Superior temporal gyrus (tissue), 1 donor: Measurements from ENCODE around the gene HDAC8.
"Not testable (repeated sequence)": the region's sequence is repeated elsewhere in the genome, so short reads cannot be mapped to it uniquely, and the experiment has no call there.

ENCODE experiments used
- DNase-seq: peaks from one replicate; pipeline ENCODE4 v3.0.0-alpha.2; 2016; ENCODE audit errors: extremely low spot score

HDAC8 gene

DNA sequence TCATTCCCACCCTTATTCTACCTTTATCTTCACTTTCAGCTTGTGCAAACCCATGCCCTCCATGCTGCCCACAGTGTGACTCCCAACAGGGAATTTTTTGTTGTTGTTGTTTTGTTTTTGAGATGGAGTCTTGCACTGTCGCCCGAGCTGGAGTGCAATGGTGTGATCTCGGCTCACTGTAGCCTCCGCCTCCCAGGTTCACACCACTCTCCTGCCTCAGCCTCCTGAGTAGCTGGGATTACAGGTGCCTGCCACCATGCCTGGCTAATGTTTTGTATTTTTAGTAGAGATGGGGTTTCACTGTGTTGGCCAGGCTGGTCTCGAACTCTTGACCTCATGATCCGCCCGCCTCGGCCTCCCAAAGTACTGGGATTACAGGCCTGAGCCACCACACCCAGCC is 253.0 kb downstream of the HDAC8 start:
- not testable (repeated sequence) for DNase-seq

- DNase-seq, result no peak
Observed at GRCh38 chrX:72317139-72317538, 255.5 kb downstream of the HDAC8 start.

GRCh38 chrX:72316408-72317110 is 256.1 kb downstream of the HDAC8 start:
- no peak for DNase-seq

DNA sequence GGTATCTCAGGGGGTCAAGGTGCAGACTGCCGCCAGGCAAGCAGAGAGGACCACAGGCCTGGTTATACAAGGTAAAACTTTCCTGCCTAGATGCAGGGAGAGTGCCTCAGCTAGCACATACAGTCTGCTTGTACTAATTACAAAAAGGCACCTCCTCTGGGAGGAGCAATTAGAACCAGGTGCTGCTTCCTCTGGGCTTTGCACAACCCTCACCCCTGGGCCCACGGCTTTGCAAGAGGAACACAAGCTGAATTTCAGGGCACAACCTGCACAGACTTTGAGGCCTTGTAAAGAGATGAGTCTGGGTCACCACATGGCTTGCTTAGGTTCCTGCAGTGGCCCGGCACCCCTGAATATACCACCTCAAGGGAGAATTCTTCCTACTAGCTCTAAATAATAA is 257.8 kb downstream of the HDAC8 start:
- no peak for DNase-seq

GRCh38 chrX:72313707-72314641 is 258.7 kb downstream of the HDAC8 start:
- DNase-seq, result no peak

DNA sequence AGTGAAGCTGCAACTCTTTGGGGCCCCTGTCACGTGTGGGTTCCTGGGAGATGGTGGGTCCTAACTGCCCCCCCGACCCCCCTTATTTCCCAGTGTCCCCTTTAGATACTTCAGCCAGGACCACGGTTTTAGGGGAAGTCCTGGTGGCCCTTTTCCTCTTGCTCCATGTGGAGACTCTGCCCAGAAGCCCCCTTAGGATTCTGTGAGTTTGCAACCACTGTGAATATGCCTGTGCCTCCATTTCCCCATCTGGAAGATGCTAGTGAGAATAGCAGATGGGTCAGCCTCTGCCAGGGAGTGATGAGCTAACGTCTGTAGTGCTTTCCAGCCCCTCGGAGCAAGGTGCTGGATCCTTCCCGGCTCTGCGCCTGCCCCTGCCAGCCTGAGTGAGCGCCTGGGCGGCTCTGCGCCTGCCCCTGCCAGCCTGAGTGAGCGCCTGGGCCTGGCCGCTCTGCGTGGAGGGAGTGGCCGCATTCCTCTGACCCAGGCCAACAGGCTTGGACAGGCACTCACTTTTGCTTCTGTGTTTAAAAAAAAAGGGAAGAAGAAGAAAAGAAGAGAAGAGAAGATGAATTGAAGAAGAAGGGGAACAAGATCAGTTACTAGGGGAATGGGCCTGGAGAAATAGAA is 260.2 kb downstream of the HDAC8 start:
- no peak for DNase-seq

- no peak for DNase-seq
Observed at GRCh38 chrX:72309297-72310071, 263.2 kb downstream of the HDAC8 start.

DNA sequence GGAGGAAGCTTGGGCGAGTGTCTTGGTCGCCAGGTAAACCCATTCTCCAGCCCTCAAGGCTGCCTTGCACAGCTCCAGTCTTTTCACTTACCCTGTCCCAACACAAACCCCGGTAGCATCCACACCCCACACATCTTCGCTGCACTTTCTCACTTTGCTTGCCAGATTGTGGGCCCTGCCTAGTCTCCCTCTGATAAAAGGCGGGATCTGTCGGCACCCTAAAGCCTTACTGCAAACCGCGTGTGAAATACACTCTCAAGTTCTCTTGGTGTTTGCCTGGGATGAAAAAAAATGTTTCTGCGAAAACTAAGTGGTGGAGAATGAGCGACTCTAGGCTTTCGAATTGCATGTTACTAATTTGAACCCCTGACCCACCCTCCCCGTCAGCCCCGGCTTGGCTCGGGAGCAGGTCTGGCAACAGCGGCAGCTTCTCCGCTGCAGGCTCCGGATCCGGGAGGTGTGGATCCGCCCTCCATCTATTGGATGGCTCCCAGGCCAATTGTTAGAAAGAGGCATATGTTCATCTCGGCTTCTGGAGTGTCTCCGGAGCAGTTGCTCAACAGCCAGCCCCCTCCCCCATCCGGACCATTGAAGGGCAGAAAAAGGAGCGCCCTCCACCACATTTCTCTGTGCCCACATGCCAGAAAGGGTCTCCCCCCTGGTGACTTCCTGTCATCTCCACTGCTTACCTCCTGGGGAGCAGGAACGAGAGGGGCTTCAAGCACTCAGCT is 263.9 kb downstream of the HDAC8 start:
- DNase-seq, result peak; percentile 61

DNA sequence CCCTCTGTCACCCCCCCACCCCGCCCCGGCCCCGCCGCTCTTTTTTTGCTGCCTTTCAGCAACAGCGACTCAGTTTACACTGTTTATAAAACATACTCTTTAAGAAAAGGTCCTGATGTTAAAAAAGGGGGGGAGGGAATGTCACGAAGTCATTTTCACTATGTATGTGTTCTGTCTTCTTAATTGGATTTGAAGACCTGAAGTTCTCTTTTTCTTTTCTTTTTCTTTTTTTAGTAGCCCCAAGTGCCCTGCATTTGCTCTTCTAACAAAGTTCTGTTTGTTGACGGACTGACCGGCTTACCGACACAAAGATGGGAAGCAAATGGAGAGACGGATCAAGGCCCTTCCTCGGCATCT is 264.5 kb downstream of the HDAC8 start:
- DNase-seq, result no peak

- no peak for DNase-seq
Observed at GRCh38 chrX:72307646-72308051, 265.0 kb downstream of the HDAC8 start.

DNA sequence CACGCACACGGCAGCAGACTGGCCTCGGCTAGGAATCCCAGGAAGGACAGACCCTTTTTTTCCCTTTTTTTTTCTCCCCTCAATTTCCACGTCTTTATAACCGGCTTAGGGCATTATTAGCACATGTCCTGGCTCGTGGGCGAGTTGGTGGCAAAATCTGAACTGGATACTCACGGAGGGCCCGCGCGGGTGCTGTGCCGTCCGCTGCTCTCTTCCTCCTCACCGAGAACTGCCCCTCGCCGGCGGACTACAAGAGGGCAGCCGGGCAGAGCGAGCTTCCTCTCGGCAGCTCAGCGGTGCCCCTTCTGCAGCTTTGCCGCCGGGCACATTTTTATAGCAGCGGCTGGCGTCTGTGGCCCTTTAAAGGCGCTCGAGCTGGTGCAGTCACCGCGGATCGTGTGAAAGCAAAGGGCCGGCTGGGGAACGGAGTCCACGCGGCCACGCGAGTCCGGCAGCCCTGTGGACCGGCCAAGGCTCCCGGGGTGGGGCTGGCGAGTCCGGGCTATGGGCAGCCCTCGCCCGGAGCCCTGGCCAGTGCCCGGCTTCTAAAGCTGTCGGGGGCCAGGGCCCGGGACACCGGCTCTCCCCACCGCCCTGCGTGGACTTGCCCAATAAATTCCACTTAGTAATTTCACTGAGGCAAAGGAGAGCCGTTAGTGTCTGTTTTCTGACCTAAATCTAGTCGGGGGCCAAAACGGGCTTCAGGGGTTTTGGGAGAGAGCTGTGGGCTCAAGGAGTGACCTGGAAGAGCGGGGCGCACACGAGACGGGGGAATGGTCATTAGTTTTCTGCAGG is 265.6 kb downstream of the HDAC8 start:
- peak; percentile 50 for DNase-seq

DNA sequence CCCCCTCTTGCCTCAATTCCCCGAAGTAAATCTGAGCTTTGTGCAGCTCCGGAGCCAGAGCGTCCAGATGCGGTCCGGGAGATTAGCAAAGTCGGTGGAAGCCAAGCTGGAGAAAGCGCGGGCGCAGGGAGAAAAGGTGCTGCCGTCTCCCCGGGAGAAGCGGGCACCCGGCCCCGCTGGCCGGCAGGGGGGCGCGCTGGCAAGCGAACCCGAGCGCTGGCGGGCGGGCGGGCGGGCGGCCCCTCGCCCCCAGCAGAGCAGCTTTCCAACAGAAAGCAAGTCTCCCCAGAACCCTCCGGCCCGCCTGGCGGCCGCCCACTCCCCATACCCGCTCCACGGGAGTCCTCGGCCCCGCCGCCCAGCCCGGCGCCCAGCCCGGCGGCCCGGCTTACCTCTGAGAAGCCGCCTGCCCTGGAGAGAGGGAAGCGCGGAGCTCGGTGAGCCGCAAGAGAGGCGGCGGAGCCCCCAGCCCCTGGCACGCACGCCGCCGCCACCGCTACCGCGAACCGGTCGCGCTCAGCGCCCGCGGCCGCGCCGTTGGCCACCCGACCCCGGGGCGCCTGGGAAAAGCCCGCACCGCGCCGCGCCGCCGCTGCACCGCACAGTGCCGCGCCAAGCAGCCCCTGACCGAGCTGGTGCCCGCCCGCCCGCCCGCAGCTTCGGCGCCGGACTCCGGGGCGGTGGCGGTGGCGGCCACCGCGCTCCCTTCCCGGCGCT is 266.4 kb downstream of the HDAC8 start:
- no peak for DNase-seq

- DNase-seq, result no peak
Observed at GRCh38 chrX:72305286-72306084, 267.2 kb downstream of the HDAC8 start, which contains the start of gene CITED1. CITED1 (minus strand) TSS chrX:72305914; CDS start chrX:72302869, 3,045 bp downstream.

GRCh38 chrX:72304877-72305276 is 267.8 kb downstream of the HDAC8 start:
- no peak for DNase-seq

GRCh38 chrX:72301781-72302180 is 270.9 kb downstream of the HDAC8 start:
- no peak for DNase-seq

DNA sequence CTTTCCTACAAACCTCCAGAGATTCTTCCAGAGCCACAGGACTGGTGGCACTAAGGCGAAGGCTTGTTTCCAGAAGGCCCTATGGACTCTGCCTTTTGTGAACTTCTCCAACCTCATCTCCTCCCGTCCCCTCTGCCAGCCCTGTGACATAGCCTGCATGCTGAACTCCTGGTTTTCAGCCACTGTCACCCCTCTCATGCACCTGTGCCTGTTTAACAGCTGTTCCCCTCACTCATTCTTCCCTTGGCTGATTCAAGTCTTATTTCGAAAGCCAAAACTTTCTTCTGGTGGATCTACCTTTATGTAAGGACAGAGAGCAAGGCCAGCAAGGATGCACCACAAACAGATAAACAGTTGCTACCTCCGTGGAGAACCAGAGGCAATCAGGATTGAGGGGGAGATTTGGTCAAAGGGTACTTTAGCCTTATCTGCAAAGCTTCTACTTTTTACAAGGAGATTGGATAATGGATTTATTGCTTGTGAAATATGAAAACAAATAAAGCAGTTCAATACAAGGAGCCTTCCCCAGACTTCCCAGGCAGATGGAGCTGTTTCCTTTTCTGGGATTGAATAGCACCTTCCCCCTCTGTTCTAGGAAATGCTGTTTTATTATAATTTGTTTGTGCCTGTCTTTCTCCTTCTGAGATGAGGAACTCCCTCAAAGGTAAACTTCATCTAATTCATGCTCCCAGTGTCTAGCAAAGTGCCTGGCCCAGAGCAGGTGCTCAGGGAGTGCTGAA is 272.6 kb downstream of the HDAC8 start:
- DNase-seq, result no peak

DNA sequence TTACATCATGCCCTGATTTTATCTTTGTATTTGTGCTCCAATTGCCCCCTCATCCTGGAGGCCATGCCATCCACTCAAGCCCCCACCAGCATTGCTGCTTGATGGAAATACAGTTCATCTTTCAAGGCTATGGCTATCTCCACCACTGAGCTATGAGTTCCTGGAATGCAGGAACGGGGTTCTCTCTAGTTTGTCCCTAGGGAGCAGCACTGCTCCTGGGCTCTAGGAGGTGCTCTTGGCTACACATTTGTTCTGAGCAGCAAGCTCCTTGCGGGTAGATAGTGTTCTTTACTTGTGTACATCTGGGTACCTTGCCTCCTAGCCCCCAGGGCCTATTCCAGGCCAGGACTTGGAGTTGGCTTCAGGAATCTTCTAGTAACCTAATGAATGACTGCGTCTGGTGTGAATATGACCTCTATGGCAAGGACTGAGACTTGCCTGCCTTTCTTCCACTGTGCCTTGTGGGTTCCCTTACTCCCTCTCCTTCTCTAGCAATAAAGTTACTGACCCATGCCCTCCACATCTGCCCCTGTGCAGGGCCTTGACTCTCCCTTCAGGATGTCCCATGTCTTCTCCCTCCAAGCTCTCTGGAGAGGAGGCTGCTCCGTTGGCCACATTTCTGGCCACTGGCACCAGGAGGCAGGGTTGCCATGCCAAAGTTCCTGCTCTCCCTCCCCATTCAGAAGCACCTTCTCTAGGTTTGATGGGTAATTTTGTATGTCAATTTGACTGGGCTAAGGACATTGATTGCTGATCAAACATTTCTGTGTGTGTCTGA is 274.5 kb downstream of the HDAC8 start:
- no peak for DNase-seq
